LNCAP (cell line): ENCODE measurements around the gene COMP.

Experiments used
- TF ChIP-seq, protein P1 (sequence below): fragments of 450-650 bp; IDR thresholded peaks from 2 replicates; pipeline ENCODE4 v1.5.1; 2017; ENCODE audit warnings: mild to moderate bottlenecking

COMP gene

DNA sequence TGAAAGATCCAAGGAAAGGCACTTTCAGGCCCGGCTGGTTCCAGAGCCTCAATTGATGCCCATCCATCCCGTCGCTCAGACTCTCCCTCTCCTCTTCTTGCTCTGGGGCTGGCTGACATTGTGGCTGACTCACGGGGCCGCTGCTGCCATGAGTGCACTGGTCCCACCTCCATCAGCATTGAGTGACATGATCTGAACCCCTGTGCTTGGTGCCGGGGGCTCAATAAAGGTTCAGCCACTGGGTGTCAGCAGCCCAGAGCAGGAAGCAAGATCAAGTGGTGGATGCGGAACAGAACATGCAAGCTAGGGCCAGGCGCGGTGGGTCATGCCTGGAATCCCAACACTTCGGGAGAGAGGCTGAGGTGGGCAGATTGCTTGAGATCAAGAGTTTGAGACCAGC is 39.5 kb downstream of the COMP start:
- TF ChIP-seq, protein P1, sequence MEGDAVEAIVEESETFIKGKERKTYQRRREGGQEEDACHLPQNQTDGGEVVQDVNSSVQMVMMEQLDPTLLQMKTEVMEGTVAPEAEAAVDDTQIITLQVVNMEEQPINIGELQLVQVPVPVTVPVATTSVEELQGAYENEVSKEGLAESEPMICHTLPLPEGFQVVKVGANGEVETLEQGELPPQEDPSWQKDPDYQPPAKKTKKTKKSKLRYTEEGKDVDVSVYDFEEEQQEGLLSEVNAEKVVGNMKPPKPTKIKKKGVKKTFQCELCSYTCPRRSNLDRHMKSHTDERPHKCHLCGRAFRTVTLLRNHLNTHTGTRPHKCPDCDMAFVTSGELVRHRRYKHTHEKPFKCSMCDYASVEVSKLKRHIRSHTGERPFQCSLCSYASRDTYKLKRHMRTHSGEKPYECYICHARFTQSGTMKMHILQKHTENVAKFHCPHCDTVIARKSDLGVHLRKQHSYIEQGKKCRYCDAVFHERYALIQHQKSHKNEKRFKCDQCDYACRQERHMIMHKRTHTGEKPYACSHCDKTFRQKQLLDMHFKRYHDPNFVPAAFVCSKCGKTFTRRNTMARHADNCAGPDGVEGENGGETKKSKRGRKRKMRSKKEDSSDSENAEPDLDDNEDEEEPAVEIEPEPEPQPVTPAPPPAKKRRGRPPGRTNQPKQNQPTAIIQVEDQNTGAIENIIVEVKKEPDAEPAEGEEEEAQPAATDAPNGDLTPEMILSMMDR = no peak

DNA sequence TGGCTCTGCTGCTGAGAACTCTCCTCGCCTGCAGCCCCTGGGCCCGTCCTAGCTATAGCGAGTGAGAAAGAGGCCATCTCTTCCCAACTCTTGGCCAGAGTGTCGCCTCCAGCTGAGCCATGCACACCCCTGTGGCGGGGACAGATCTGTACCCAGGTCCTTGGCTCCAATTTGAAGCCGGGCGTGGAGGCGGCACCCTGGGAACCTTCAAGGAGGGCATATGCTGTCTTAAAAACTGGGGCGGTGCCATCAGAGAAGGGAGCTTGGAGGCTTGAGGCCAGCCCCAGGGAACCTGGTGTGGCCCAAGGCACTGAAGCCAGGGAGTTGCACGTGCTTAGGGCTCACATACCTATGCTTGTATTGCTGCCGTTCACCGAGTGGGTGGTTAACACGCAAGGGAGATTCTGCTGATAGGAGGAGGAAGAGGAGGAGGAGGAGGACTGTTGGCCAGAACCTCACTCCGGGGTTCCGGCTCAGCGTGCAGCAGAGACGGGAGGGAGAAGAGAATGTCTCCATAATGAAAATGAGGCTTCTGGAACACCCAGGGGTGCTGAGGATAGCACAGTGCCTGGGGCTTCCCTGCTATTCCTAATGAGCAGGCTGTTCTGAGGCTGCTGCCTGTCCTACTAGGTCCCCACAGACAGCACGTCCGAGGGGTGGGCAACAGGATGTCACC is 40.7 kb downstream of the COMP start:
- TF ChIP-seq, protein P1 = no peak

DNA sequence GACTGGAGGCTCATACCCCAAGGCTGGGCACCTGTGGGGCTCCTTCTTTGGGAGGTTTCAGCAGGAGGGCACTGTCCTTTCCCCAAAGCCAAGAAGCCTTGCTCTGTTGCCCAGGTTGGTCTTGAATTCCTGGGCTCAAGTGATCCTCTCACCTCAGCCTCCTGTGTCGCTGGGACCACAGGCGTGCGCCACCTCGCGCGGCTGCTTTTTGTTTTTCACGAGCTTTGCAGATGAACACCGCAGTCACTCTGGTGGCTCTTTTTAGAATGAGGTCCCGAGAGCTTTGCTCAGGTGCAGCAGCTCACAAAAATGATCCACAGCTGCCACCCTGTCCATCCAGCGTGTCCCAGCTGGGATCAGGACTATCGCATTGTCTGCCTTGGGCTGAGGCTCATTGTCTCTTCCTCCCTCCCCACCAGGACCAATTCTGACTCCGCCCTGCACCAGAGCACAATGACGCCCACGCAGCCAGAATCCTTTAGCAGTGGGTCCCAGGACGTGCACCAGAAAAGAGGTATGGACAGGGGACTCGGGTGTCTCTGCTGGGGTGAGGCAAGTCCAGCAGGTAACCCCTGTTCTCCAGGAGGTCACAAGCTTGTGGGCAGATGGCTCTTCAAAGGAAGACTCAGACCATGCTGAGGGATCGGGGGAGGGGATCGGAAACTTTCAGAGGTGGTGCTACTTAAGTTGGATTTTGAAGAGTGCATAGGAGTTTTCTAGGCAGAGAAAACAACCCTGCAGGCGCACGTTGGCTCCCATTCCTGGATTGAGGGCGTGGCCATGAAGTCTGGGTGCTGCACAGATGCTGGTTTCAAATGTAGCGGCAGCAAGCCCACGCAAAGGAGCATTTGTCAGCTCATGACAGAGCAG is 41.5 kb downstream of the COMP start:
- TF ChIP-seq, protein P1 = no peak

DNA sequence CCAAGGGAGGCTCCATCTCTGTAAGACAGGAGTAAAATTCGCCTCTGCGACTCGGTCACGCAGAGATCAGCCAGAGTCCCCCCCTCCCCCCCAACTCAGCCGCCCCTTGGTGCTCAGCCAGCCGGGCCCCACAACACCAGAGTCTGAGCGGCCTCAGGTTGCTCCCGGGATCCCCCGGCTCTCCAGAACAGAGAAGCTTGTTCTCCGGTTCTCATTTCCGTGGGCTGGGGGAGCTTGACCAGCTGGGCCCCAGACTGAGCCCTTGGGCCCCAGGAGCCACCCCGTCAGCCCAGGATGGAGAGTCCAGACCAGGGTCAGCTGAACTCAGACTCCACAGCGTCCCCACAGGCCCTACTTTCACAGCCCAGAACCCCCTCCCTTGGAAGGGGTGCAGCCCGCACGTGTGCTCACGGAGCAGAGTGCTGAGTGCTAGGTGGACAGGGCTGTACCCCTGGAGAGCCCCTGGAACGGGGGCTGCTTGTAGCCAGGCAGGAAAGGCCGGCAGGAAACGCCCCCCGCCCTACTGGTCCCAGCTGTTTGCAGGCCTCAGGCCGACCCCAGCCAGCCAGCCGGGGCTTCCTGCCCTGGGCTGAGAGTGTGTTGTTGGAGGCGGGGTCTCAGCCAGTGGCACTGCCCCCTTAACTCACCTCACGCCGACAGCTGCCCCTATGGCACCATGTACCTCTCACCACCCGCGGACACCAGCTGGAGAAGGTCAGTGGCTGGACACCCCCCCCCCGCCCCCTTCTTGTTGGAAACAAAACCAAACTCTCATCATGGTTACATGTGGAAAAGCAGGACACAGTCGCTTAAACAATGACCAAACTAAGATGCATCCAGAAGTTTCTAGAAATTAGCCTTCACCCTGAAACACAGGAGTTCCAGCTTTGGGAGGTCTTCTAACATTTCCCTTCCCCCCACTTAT is 44.4 kb downstream of the COMP start:
- TF ChIP-seq, protein P1 = no peak

DNA sequence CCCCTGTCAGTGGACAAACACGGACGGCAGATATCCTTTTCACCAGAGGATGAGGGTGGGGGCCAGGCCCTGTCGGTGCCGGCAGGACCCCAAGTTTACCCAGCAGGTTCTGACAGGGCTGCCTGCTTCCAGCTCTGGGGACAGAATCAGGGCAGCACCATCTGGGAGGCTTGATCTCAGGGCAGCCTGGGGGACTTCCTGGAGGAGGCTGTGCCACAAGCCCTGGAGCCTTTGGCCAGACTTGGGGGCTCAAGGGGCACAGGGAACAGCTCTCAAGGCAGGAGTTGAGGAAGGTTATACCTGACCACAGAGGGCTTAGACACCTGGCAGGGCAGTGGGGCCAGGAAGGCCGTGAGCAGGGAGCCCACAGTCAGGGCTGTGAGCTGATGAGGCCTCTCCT is 45.2 kb downstream of the COMP start:
- TF ChIP-seq, protein P1 = no peak

DNA sequence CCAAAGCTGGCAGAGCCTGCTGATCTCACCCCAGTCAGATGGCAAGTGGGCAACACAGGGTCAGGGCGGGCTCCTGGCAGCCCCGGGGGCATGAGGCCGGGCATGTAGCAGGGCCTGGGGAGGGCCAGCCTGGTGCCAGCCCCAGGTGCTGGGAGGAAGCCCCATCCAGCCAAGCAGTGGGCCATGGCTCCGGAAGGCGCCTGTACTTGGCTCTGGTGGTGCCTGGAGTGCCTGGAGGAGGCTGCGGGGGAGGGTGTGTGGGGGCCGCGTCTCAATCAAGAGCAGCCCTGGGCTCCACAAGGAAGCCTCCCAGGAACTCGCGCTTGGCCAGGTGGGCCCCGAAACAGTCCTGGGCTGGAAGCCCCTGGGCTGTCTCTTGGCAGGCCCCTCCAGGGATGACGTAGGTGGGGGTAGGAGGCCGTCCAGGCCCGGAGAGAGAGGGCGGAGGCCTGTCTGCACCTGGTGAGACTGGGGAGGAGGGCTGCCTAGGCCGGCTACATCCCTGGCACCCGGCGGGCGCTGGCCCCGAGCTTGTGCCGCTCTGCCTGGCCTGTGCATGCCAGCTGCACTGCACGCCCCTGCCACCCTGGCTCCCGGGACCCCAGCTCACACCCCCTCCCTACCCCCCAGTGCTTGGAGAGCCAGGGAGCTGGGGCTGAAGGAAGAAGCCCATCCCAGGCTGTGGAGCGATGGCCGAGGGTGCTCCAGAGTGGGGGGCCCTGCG is 45.9 kb downstream of the COMP start:
- TF ChIP-seq, protein P1 = no peak
